Heart right ventricle (tissue), 16 donors: ENCODE data around the gene GAK. TPM values are rescaled to one million over a fixed set of nuclear protein-coding genes. Genes with fewer than 3 reads are reported as not detected.
A peak's percentile ranks its signal among the peaks of the same experiment; 100 is the strongest.

Experiments
- ATAC-seq, 8 donors: fragments of 200-7000 bp; cut with Tn5 transposase; one replicate each; pipeline ENCODE4 v1.9.1; 2020; ENCODE audit warnings: mild to moderate bottlenecking in 8 of 8, moderate library complexity in 8 of 8, moderate number of reproducible peaks in 1 of 8
- DNase-seq, 2 donors: peaks; one replicate each; pipeline ENCODE4 v3.0.0-alpha.2; 2020
- H3K27ac ChIP-seq, 10 donors: fragments of 200-600 bp; sonication (generic) in 2 of 10; one replicate each; pipeline versions ENCODE4 v1.5.0 to v1.8.0; 2020 to 2022; ENCODE audit warnings: mild to moderate bottlenecking in 3 of 10
- H3K27me3 ChIP-seq, 7 donors: fragments of 200-600 bp; one replicate each; pipeline ENCODE4 v1.8.0; 2021 to 2022; ENCODE audit warnings: mild to moderate bottlenecking in 2 of 7
- H3K36me3 ChIP-seq, 9 donors: fragments of 200-600 bp; sonication (generic) in 1 of 9; one replicate each; pipeline versions ENCODE4 v1.5.0 to v1.8.0; 2020 to 2022; ENCODE audit warnings: mild to moderate bottlenecking in 2 of 9
- H3K4me1 ChIP-seq, 9 donors: fragments of 200-600 bp; sonication (generic) in 1 of 9; one replicate each; pipeline versions ENCODE4 v1.5.0 to v1.8.0; 2020 to 2022; ENCODE audit warnings: mild to moderate bottlenecking in 4 of 9
- H3K4me3 ChIP-seq, 10 donors: fragments of 200-600 bp; sonication (generic) in 2 of 10; one replicate each; pipeline versions ENCODE4 v1.5.0 to v1.8.0; 2020 to 2022; ENCODE audit warnings: mild to moderate bottlenecking in 7 of 10, moderate library complexity in 2 of 10
- H3K9me3 ChIP-seq, 11 donors: fragments of 200-600 bp in 10 of 11; sonication (generic) in 2 of 11; one replicate each; pipeline versions ENCODE4 v1.5.0 to v1.8.0; 2013 to 2022; ENCODE audit warnings: mild to moderate bottlenecking in 2 of 11, control low read depth in 1 of 11, moderate library complexity in 1 of 11
- CTCF ChIP-seq, 9 donors: fragments of 200-600 bp; sonication (generic) in 2 of 9; IDR thresholded peaks; one replicate each; pipeline versions ENCODE4 v1.5.0 to v1.8.0; 2021 to 2022; ENCODE audit warnings: antibody characterized with exemption in 9 of 9, mild to moderate bottlenecking in 5 of 9, moderate library complexity in 1 of 9
- whole genome bisulfite sequencing, 2 donors: extraction: QIAGEN DNeasy Blood & Tissue Kit; methylation state at CpG; one replicate each; pipeline ENCODE4 v1.1.7; 2013; ENCODE audit warnings: inconsistent platforms in 1 of 2; 5-methylcytosine and 5-hydroxymethylcytosine counted together
- intact Hi-C, 10 donors: fragments of 100-400 bp; cut with DNase I; formaldehyde crosslinking; loops; one replicate each; pipeline versions ENCODE4 v1.11.1 to v1.14.2; 2022
- polyA plus RNA-seq, 2 donors: library from polyadenylated mRNA; stranded (reverse); fragments of 200-250 nt; gene quantifications; one replicate each; pipeline ENCODE4 v1.2.3, GENCODE V29; 2013
- total RNA-seq, 10 donors: library from RNA; stranded (reverse); fragmentation: NEBNext Ultra II Directional in 3 of 10; extraction: Animal tissue kit (Norgen Biotek cat#: 25700) in 3 of 10; gene quantifications; one replicate each; pipeline versions ENCODE4 v1.2.1 to v1.2.4, GENCODE V29; 2021 to 2023
- donor health status: Arrhythmogenic right ventricular cardiomyopathy.
- donor health status: ischemic (EF 13 %, LVEDD 7.1; RV severe dilation, severe dysfunction).
- donor health status: healthy with polysubstance abuse.
- donor health status: DM: no; HTN: yes; CAD: no.
- donor health status: DM: no; HTN: no; CAD: no.
- donor health status: ischemic (EF 25% LVEDD 6.9; RV normal size, moderate dysfunction).
- donor health status: ischemic (EF 25% LVEDD 5.7; RV mildly dilated, moderate dysfunction).
- donor health status: healthy.
- donor health status: DM: yes; HTN: yes; CAD: no.
- donor health status: Ischemic cardiomyopathy.
- donor health status: ischemic (EF 35%, LVEDD 5.7; RV mildly dilated, moderate dysfunction).
- donor health status: nonischemic (EF 11% LVEDD 7.7; RV severe dilation, severe dysfunction).
- donor health status: DM: yes; HTN: yes; CAD: no.
- donor health status: PGD.
- donor health status: ischemic (EF 29% LVEDD 5.4; RV normal size, mild dysfunction).
- donor health status: nonischemic (EF 23%, LVEDD 6.1; RV moderate dilation, normal function).

The GAK gene
- total and polyA plus RNA-seq, 12 donors: 21.0 to 105 (median 29.2) TPM

- 46 to 47% methylated on average over 8 of the region's 8 CpGs for WGBS, 2 donors
- DNase-seq (no peak), ATAC-seq (peak in 1 of 8 donors; percentile 57)
- Histone ChIP-seq H3K9me3 (peaks cover 0 to 4% (median 0%) of the 10 kb centered on the region in 11 donors), H3K27ac (peak overlapping the region in 1 of 10 donors; percentile 66), H3K36me3 (peaks cover 0 to 29% (median 17%) of the 10 kb centered on the region in 9 donors), H3K4me3 (no peak overlapping the region), H3K4me1 (peaks cover 0 to 27% (median 6%) of the 10 kb centered on the region in 9 donors), H3K27me3 (no peaks in the 10 kb centered on the region)
- intact Hi-C loops: no loop called here
- TF ChIP-seq CTCF (IDR thresholded peaks at IDR 0.05): no peak
Measured at GRCh38 chr4:915595-915994, 16.5 kb downstream of the GAK start.

- peaks cover 0 to 4% (median 0%) of the 10 kb centered on the region in 11 donors for H3K9me3 ChIP-seq
- TF ChIP-seq CTCF (IDR thresholded peaks at IDR 0.05): no peak
- WGBS, 2 donors: 78 to 84% methylated on average over 20 of the region's 20 CpGs
- intact Hi-C loops: no loop called here
- H3K4me3 ChIP-seq: no peak overlapping the region
- H3K27ac ChIP-seq: peak overlapping the region in 1 of 10 donors; percentile 66
- DNase-seq: no peak
- H3K36me3 ChIP-seq: peaks cover 0 to 34% (median 18%) of the 10 kb centered on the region in 9 donors
- peak in 2 of 8 donors; percentile 40 to 42 for ATAC-seq
- H3K27me3 ChIP-seq: no peaks in the 10 kb centered on the region
- H3K4me1 ChIP-seq: peaks cover 0 to 22% (median 6%) of the 10 kb centered on the region in 9 donors
Measured at GRCh38 chr4:915041-915474, 17.1 kb downstream of the GAK start.

GRCh38 chr4:914531-914930, 17.6 kb downstream of the GAK start:
- intact Hi-C loops: no loop called here
- Histone ChIP-seq H3K27me3 (no peaks in the 10 kb centered on the region), H3K4me1 (peaks cover 0 to 17% (median 6%) of the 10 kb centered on the region in 9 donors), H3K4me3 (no peak overlapping the region), H3K36me3 (peaks cover 0 to 39% (median 18%) of the 10 kb centered on the region in 9 donors), H3K27ac (no peak overlapping the region), H3K9me3 (peaks cover 0 to 4% (median 0%) of the 10 kb centered on the region in 11 donors)
- ATAC-seq (no peak), DNase-seq (no peak)
- no peak for TF ChIP-seq CTCF (IDR thresholded peaks at IDR 0.05)
- WGBS, 2 donors: 92 to 93% methylated on average over 20 to 21 of the region's 21 CpGs

- DNase-seq (no peak), ATAC-seq (no peak)
- 91 to 93% methylated on average over 4 of the region's 4 CpGs for WGBS, 2 donors
- intact Hi-C loops: no loop called here
- no peaks in the 10 kb centered on the region for H3K27me3 ChIP-seq
- no peak for TF ChIP-seq CTCF (IDR thresholded peaks at IDR 0.05)
- no peak overlapping the region for H3K4me3 ChIP-seq
- H3K36me3 ChIP-seq: peaks cover 0 to 50% (median 21%) of the 10 kb centered on the region in 9 donors
- H3K4me1 ChIP-seq: peaks cover 0 to 17% (median 6%) of the 10 kb centered on the region in 9 donors
- peaks cover 0 to 4% (median 0%) of the 10 kb centered on the region in 11 donors for H3K9me3 ChIP-seq
- no peak overlapping the region for H3K27ac ChIP-seq
Measured at GRCh38 chr4:913280-913618, 18.9 kb downstream of the GAK start.
